Body of pancreas (tissue), 4 donors: ENCODE results near the gene TLN1. TPM values are rescaled to one million over a fixed set of nuclear protein-coding genes. Genes with fewer than 3 reads are reported as not detected.

Source experiments
- ATAC-seq: fragments of 150-250 bp; one replicate; pipeline ENCODE4 v1.9.1; 2016
- DNase-seq, 4 donors: peaks; one replicate each; pipeline ENCODE4 v3.0.0-alpha.2; 2019
- H3K27ac ChIP-seq, 4 donors: fragments of 200-600 bp; sonication (generic); 1 replicate in 3 of 4; 2 replicates in 1 of 4; pipeline versions ENCODE4 v1.5.1 to v1.6.1; 2016 to 2019; ENCODE audit warnings: mild to moderate bottlenecking in 1 of 4, mixed read lengths in 1 of 4, moderate library complexity in 1 of 4
- H3K27me3 ChIP-seq, 2 donors: fragments of 200-600 bp; sonication (generic); one replicate each; pipeline ENCODE4 v1.6.0; 2016; ENCODE audit warnings: mild to moderate bottlenecking in 1 of 2
- H3K36me3 ChIP-seq, 2 donors: fragments of 200-600 bp; sonication (generic); replicated peaks in 1 of 2; 2 replicates each; pipeline ENCODE4 v1.5.1; 2016; ENCODE audit warnings: low read depth in 2 of 2; ENCODE audit not compliant: insufficient read depth in 1 of 2
- H3K4me1 ChIP-seq: fragments of 200-600 bp; sonication (generic); one replicate; pipeline ENCODE4 v1.6.0; 2016
- H3K4me3 ChIP-seq, 2 donors: fragments of 200-600 bp; sonication (generic); 1 replicate in 1 of 2; 2 replicates in 1 of 2; pipeline ENCODE4 v1.5.1; 2016 to 2019
- H3K9me3 ChIP-seq, 3 donors: fragments of 200-600 bp; sonication (generic); 1 replicate in 2 of 3; 2 replicates in 1 of 3; pipeline ENCODE4 v1.5.1; 2016
- POLR2A ChIP-seq, 3 donors: fragments of 450-650 bp; IDR thresholded peaks; one replicate each; pipeline ENCODE4 v1.6.1; 2016; ENCODE audit warnings: antibody characterized with exemption in 3 of 3, mild to moderate bottlenecking in 2 of 3
- WGBS, 2 donors: methylation state at CpG; one replicate each; pipeline ENCODE4 v1.1.5; 2017; 5-methylcytosine and 5-hydroxymethylcytosine counted together
- intact Hi-C: fragments of 100-400 bp; cut with DNase I; formaldehyde crosslinking; loops from one replicate; pipeline ENCODE4 v1.15.1; 2023
- total RNA-seq, 2 donors: library from RNA; depleted of rRNA; stranded (reverse); fragments of >200 nt; gene quantifications; one replicate each; pipeline ENCODE4 v1.1.0, GENCODE V29; 2016
- TF ChIP-seq, protein P1 (sequence below), 7 experiments: fragments of 450-650 bp in 4 of 7; fragments of 200-600 bp in 3 of 7; sonication (generic) in 3 of 7; IDR thresholded peaks; one replicate each; pipeline ENCODE4 v1.5.1; 2016 to 2019; ENCODE audit warnings: antibody characterized with exemption in 7 of 7

The TLN1 gene
- total RNA-seq, 2 donors from 2014 or later = 93.7 to 130 TPM

DNA sequence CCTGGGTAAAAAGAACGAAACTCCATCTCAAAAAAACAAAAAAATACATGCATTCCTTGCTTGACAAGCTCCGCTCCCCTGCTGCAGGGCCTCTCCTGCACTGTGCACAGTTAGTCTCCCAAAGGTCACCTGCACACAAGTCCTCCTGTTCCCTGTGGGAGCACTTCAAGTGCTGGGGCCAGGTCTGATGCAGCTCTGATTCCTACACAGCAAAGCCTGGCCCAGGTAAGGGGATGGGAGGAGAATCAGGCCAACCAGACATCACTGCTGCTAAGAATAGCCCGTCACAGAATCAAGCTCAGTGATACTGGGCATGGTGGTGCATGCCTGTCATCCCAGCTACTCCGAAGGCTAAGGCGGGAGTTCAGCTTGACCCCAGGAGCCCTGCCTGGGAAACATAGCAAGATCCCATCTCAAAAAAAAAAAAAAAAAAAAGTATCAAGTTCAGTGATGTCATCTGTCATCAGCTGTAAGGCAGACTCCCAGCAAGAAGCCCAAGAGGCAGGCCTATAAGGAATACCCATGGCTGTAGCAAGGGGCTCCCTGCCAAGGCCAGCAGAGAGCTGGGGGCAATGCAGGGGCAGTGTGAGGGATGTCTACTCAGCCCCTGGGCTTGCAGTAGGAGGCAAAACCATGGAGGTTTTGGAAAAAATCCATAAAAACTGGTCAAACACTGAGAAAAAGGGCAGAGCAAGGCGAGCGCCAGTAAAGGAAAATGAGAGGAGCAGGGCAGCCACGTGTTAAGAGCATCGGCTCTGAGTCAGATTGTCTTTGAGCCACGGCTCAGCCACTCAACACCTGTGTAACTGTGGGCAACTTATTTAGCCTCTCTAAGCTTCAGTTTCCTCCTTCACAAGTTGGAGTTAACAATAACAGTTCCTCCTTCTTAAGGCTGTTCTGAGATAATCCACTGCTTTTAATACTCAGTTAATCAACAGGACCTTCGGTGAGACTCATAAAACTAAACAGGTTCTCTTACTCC is 45.5 kb downstream of the TLN1 start:
- DNase-seq (no peak), ATAC-seq (no peak)
- WGBS, 2 donors = 80 to 85% methylated on average over 11 of the region's 11 CpGs
- Histone ChIP-seq H3K4me1 (peaks cover 11% of the 10 kb centered on the region), H3K4me3 (no peak overlapping the region), H3K36me3 (no peaks in the 10 kb centered on the region), H3K9me3 (no peaks in the 10 kb centered on the region), H3K27ac (no peak overlapping the region), H3K27me3 (no peaks in the 10 kb centered on the region)
- intact Hi-C loops = no loop called here
- TF ChIP-seq POLR2A (IDR thresholded peaks at IDR 0.05) = no peak
- TF ChIP-seq, protein P1, sequence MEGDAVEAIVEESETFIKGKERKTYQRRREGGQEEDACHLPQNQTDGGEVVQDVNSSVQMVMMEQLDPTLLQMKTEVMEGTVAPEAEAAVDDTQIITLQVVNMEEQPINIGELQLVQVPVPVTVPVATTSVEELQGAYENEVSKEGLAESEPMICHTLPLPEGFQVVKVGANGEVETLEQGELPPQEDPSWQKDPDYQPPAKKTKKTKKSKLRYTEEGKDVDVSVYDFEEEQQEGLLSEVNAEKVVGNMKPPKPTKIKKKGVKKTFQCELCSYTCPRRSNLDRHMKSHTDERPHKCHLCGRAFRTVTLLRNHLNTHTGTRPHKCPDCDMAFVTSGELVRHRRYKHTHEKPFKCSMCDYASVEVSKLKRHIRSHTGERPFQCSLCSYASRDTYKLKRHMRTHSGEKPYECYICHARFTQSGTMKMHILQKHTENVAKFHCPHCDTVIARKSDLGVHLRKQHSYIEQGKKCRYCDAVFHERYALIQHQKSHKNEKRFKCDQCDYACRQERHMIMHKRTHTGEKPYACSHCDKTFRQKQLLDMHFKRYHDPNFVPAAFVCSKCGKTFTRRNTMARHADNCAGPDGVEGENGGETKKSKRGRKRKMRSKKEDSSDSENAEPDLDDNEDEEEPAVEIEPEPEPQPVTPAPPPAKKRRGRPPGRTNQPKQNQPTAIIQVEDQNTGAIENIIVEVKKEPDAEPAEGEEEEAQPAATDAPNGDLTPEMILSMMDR (IDR thresholded peaks at IDR 0.05) = no peak

DNA sequence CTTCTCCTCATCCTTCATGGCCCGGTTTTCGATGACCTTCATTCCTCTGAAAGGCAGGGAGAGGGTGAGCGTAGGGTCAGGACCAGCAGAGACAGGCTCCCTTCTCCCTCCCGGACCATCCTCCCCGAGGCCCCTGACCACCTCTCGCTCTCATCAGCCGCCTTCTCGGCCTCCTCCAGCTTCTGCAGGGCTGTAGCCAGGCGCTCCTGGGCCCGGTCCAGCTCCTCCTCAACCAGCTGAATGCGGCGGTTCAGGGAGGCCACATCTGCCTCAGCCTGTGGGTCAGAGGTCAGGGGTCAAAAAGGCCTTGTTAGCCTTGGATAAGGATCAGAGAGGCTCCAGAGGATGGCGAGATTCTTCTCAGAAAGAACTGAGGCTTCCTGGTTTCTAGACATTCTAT is 46.5 kb downstream of the TLN1 start:
- no peaks in the 10 kb centered on the region for H3K27me3 ChIP-seq
- peaks cover 7% of the 10 kb centered on the region for H3K4me1 ChIP-seq
- intact Hi-C loops = no loop called here
- H3K4me3 ChIP-seq = no peak overlapping the region
- no peaks in the 10 kb centered on the region for H3K36me3 ChIP-seq
- H3K27ac ChIP-seq = no peak overlapping the region
- ATAC-seq (no peak), DNase-seq (no peak)
- TF ChIP-seq, protein P1 (IDR thresholded peaks at IDR 0.05) = no peak
- TF ChIP-seq POLR2A (IDR thresholded peaks at IDR 0.05) = no peak
- 81 to 88% methylated on average over 10 to 13 of the region's 13 CpGs for WGBS, 2 donors
- H3K9me3 ChIP-seq = no peaks in the 10 kb centered on the region

DNA sequence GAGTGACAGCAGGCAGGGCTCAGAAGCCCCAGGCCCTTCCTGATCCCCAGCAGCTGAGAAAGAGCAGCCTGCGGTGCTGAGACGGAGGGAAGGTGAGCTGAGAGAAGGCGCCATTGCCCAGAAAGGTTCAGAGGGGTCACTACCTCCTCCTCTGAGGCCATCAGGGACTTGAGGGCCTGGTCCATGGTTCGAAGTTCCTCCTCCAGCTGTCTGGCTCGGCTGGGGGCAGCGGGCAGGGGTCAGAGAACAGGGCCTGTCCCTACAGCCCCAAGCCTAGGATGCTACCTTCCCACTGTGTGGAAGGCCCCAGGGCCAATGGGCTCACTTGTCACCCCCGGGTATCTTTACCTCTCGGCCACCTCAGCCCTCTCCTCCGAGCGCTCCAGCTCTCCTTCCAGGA is 47.1 kb downstream of the TLN1 start:
- Histone ChIP-seq H3K9me3 (no peaks in the 10 kb centered on the region), H3K4me3 (no peak overlapping the region), H3K4me1 (peaks cover 3% of the 10 kb centered on the region), H3K27ac (no peak overlapping the region), H3K27me3 (no peaks in the 10 kb centered on the region), H3K36me3 (no peaks in the 10 kb centered on the region)
- TF ChIP-seq, protein P1 (IDR thresholded peaks at IDR 0.05) = no peak
- no peak for TF ChIP-seq POLR2A (IDR thresholded peaks at IDR 0.05)
- DNase-seq = no peak
- ATAC-seq = no peak
- 88 to 95% methylated on average over 7 of the region's 10 CpGs for WGBS, 2 donors
- intact Hi-C loops = no loop called here

DNA sequence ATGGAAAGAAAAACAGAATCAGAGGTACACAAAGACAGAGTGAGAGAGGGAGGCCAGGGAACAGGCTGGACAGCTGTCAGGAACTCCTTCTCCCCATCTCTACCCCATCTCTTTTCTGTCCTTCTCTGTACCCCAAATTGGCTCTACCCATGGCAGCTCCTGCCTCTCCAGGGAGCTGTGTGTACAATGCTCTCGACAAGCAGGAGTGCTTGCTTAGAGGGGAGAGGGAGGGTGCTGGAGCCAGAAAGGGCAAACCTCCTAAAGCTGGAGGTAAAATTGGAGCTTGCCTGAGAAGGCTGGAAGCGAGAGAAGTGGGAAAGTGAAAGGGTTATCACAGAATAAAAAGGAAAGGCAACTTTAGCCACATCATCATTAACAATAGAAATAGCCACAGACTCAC is 48.7 kb downstream of the TLN1 start:
- no peaks in the 10 kb centered on the region for H3K4me1 ChIP-seq
- 76 to 81% methylated on average over 2 of the region's 2 CpGs for WGBS, 2 donors
- H3K9me3 ChIP-seq = no peaks in the 10 kb centered on the region
- H3K27ac ChIP-seq = no peak overlapping the region
- DNase-seq (no peak), ATAC-seq (no peak)
- no peaks in the 10 kb centered on the region for H3K36me3 ChIP-seq
- TF ChIP-seq, protein P1 (IDR thresholded peaks at IDR 0.05) = no peak
- TF ChIP-seq POLR2A (IDR thresholded peaks at IDR 0.05) = no peak
- intact Hi-C loops = no loop called here
- no peaks in the 10 kb centered on the region for H3K27me3 ChIP-seq
- H3K4me3 ChIP-seq = no peak overlapping the region
